Omental fat pad (tissue), 4 donors: Measurements from ENCODE around the gene CLNK. TPM values are rescaled to one million over a fixed set of nuclear protein-coding genes. Genes with fewer than 3 reads are reported as not detected.

Experiments used
- ATAC-seq: fragments of 150-250 bp; one replicate; pipeline ENCODE4 v1.9.1; 2016; ENCODE audit warnings: mild to moderate bottlenecking, moderate library complexity; ENCODE audit not compliant: low FRiP score
- DNase-seq: peaks from one replicate; pipeline ENCODE4 v3.0.0-alpha.2; 2019; ENCODE audit warnings: low spot score
- total RNA-seq, 4 donors: library from RNA; depleted of rRNA; stranded (reverse); fragments of >200 nt; gene quantifications; one replicate each; pipeline ENCODE4 v1.1.0, GENCODE V29; 2016
- TF ChIP-seq, protein P1 (sequence below), 3 donors: fragments of 450-650 bp; IDR thresholded peaks; one replicate each; pipeline ENCODE4 v1.5.1; 2016 to 2017; ENCODE audit warnings: antibody characterized with exemption in 3 of 3, mild to moderate bottlenecking in 3 of 3, moderate library complexity in 2 of 3

The CLNK gene
- total RNA-seq, 4 donors from 2014 or later: not detected

DNA sequence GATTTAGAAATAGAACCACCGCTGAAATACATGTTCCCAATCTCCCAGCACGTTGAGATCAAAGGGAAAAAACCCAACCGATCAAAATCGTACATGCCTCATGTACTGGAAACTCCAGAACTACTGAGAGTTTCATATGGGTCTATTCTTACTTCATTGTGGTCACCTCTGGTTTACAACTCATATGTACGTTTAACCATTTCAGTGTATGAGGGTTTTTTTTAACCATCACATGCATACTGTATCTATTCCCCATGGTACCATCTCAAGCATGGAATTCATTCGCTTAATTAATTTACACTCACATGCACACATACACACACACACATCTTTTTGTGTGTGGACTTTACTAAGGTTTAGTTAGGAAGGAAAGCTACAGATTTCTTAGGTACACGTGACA is 46.0 kb upstream of the CLNK start:
- DNase-seq (no peak), ATAC-seq (no peak)
- TF ChIP-seq, protein P1, sequence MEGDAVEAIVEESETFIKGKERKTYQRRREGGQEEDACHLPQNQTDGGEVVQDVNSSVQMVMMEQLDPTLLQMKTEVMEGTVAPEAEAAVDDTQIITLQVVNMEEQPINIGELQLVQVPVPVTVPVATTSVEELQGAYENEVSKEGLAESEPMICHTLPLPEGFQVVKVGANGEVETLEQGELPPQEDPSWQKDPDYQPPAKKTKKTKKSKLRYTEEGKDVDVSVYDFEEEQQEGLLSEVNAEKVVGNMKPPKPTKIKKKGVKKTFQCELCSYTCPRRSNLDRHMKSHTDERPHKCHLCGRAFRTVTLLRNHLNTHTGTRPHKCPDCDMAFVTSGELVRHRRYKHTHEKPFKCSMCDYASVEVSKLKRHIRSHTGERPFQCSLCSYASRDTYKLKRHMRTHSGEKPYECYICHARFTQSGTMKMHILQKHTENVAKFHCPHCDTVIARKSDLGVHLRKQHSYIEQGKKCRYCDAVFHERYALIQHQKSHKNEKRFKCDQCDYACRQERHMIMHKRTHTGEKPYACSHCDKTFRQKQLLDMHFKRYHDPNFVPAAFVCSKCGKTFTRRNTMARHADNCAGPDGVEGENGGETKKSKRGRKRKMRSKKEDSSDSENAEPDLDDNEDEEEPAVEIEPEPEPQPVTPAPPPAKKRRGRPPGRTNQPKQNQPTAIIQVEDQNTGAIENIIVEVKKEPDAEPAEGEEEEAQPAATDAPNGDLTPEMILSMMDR (IDR thresholded peaks at IDR 0.05): no peak

DNA sequence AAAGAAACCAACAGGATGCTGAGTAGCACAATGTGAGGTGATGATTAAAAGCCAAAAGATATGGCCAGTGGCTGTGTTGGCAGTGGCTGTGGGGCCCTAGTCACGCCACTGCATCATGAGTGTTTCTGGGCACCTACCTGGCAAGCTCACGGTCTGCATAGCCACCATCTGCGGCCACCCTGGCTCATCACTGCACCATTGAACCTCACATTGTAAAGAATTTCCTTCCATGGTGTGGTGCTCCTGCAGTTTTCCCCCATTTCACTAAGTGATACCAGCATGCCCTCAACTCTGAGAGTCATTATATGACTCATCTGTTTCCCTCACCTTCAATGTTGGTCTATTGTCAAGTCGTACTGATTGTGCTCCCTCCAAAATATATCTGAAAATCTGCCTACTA is 45.5 kb upstream of the CLNK start:
- DNase-seq (no peak), ATAC-seq (no peak)
- TF ChIP-seq, protein P1 (IDR thresholded peaks at IDR 0.05): no peak

DNA sequence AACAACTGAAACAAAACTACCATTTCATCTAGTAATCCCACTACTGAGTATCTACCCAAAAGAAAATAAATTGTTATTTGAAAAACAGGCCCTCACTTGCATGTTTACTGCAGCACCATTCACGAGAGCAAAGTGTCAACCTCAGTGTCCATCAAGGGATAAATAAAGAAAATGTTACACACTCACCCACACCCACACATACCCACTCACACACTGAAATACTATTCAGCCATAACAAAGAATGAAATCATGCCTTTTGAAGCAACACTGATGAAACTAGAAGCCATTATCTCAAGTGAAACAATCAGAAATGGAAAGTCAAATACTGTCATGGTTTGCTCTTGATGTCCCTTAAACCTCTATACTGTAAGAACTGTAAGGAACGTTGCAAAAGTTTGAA is 44.8 kb upstream of the CLNK start:
- no peak for DNase-seq
- no peak for ATAC-seq
- TF ChIP-seq, protein P1 (IDR thresholded peaks at IDR 0.05): no peak

DNA sequence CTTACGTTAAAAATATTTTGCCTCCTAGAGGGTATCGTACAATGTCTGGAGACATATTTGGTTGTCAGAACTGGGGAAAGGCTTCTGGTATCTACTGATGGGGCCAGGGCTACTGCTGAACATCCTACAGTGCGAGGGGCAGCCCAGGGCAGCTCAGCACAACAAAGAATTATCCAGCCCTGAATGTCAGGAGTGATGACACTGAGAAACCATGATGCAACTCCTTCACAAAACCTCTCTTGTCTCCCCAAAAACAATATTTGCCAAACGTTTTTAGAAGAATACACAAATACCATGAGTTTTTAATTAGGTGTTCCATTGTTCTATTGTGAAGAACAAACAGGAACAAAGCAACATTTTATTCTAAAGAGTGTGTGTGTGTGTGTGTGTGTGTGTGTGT is 43.4 kb upstream of the CLNK start:
- ATAC-seq: no peak
- no peak for DNase-seq
- TF ChIP-seq, protein P1 (IDR thresholded peaks at IDR 0.05): no peak

DNA sequence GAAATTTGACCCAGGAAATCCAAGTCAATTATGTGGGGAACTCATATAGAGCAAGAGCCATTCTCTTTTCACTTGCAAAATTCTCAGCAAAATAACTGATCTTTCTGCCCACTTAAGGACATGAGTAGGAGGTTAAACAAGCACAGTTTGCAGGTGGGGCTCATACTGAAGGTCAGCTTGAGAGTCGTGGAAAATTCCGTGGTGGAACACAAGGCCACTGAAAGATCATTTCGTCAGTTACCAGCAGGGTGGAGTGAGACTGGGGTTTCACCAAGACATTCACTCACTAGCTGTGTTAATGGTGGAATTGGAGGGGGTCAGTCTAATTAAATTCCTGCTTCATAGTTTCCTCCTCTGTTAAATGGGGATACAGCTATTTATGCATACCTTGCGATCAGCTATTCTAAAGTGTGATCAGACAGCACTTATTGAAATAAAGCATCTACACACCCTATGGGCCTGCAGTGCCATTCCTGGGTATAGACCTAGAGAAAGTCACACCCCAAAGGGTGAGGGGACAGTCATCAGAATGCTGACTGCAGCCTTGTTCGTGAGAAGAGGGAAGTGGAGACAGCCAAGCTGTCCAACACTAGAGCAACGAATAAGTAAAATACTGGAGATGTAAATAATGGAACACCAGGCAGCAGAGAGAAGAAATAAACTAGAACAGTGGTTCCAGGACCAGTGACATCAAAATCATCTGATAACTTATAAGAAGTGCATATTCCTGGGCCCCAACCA is 42.7 kb upstream of the CLNK start:
- DNase-seq: no peak
- TF ChIP-seq, protein P1 (IDR thresholded peaks at IDR 0.05): no peak
- no peak for ATAC-seq

DNA sequence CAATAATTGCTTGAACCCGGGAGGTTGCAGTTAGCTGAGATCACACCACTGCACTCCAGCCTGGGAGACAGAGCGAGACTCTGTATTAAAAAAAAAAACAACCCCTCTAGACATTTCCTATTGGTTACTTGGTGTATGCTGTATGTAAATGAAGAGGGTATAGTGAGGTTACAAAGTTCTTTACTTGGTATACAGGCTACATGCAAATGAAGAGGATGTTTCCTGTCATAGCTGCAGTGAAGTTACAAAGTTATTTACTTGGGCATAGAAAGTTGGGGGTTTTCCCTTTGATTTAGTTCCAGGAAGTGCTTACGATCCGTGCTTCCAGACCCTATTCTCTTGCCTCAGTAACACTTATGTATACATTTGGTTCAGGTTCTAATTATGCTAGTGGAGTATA is 38.4 kb upstream of the CLNK start:
- no peak for ATAC-seq
- TF ChIP-seq, protein P1 (IDR thresholded peaks at IDR 0.05): no peak
- no peak for DNase-seq

DNA sequence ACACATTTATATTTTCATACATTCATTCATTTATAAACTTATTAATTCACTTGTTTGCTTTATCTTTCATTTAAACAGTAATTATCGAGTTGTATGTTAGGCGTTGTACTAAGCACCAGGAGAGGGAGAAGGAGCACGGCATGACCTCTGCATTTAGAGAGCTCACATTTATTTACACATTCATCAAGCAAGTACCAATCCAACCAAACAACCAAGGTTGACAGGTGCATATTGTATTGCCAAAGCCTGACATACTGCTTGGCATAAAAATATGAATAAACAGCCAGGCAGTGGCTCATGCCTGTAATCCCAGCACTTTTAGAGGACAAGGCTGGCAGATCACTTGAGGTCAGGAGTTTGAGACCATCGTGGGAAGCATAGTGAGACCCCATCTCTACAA is 37.0 kb upstream of the CLNK start:
- TF ChIP-seq, protein P1 (IDR thresholded peaks at IDR 0.05): no peak
- DNase-seq (no peak), ATAC-seq (no peak)
